GM20000 (cell line): Measurements from ENCODE around the gene SPOCK1.

Experiments
- DNase-seq: peaks from one replicate; pipeline ENCODE4 v3.0.0; 2012; ENCODE audit warnings: low spot score
- TF ChIP-seq, protein P1 (sequence below): IDR thresholded peaks from 2 replicates; pipeline ENCODE4 v1.5.1; 2012; ENCODE audit warnings: mild to moderate bottlenecking, control low read depth; ENCODE audit errors: extremely low read depth, missing control alignments

Gene SPOCK1

DNA sequence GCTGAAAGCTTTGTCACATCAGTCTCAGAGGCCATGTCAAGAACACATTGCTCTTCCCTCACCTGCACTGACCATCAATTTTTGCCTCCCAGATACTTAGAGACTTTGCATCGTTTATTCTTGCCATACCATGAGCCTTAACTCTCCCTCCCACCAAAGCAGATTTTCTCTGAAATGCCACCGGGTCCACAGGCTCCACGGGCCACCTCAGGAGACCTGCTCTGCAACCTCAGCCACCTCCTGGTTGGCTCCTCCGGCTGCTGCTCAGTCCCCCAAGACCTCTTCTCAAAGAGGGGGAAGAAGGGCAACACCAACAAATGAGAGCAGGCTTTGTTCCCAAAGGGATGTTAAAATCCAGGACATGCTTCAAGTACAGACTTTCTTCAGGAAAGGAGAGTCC is 400.5 kb downstream of the SPOCK1 start:
- DNase-seq, result no peak
- TF ChIP-seq, protein P1, sequence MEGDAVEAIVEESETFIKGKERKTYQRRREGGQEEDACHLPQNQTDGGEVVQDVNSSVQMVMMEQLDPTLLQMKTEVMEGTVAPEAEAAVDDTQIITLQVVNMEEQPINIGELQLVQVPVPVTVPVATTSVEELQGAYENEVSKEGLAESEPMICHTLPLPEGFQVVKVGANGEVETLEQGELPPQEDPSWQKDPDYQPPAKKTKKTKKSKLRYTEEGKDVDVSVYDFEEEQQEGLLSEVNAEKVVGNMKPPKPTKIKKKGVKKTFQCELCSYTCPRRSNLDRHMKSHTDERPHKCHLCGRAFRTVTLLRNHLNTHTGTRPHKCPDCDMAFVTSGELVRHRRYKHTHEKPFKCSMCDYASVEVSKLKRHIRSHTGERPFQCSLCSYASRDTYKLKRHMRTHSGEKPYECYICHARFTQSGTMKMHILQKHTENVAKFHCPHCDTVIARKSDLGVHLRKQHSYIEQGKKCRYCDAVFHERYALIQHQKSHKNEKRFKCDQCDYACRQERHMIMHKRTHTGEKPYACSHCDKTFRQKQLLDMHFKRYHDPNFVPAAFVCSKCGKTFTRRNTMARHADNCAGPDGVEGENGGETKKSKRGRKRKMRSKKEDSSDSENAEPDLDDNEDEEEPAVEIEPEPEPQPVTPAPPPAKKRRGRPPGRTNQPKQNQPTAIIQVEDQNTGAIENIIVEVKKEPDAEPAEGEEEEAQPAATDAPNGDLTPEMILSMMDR, result no peak

DNA sequence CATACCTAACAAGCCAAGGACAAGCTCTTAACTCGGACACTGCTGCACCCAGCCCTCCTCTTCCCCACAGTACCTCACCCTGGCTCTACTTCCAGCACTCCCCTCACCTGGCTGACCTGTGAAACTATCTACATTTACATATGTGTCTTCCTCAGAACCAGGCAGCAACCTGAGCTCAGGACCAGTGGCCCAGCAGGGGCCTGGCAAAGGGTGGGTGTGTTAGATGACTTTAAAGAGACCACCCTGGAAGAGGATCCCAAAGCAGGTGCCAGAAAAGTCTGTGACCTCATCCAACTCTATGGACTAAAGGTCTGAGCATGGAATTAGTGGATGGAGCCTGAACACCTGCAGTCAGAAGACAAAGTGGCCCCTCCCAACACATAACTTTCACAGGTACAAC is 400.9 kb downstream of the SPOCK1 start:
- no peak for DNase-seq
- TF ChIP-seq, protein P1, result no peak

DNA sequence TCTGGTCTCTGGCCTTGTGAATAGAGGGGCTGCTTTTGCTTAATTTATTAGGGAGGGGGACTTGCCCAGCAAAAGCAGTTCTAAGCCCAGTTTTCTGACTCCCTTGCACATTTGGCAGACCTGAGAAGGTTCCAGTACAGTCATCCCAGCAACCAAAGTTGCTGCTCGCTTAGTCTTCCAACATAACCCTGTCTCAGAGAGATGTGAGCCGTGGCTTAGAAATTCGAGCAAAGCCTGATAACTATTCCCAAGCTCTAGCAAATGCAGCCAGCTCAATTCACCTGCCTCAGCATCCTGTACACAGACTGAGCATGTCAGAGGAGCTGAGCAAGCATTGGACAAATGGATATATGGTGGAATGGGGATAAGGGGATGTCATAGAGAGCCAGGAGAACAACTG is 401.9 kb downstream of the SPOCK1 start:
- no peak for DNase-seq
- TF ChIP-seq, protein P1, result no peak

DNA sequence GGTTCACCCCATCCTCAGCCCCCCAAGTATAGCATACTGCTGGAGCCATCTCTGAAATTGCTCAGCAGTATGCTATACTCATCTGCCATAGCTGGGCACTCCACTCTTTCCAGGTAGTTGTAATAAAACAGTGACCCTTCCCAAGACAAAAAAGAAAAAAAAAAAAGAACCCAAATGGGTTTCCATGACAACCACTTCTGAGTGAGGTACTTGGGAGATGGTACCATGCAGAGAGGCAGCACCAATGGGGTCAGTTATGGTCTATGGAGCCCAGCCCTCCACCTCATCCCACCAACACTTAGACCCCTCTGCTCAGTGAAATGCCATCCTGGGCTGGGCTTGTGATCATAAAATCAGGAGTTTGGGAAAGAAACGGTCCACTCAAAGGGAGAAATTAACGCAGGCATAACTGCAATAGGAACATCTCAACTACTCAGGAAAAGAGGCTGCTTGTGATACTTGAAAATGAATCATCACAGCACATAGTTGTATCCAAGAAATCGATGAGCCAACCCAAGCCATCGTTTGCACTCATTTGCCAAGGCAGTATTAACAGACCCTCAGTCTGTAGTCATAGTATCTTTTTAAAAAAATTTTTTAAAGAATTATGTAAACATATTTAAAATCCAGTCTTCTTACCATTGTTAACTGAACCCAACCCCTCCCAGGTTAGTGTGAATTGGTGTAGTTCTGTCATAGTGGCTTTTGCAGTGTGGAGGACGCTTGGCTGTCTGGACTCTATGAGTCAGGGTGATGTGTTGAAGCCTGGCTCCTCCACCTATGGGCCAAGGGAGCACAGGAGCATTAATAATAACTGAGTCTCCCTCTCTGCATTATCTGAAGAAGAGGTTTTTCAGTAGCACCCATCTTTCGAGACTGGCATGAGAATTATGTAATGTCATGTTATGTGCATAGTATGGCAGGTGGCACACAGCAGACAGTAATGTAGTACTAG is 402.7 kb downstream of the SPOCK1 start:
- no peak for DNase-seq
- TF ChIP-seq, protein P1, result no peak

DNA sequence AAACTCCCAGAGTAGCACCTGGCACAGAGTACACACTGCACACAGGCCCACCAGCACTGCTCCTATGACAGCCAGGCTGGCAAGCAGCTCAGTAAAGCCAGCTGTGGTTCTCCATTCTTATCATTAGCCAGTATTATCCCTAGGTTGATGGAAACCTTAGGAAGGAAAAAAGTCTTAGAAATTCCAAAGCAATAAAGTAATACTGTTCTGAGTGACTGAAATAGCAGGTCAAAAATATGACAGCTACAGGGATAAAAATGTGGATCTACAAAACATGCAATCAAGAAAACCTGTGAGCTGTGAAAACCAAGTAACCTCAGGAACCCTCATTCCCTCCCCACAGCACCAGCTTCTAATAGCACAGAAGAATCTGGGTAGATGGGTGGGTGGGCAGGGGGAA is 403.5 kb downstream of the SPOCK1 start:
- DNase-seq, result no peak
- TF ChIP-seq, protein P1, result no peak

DNA sequence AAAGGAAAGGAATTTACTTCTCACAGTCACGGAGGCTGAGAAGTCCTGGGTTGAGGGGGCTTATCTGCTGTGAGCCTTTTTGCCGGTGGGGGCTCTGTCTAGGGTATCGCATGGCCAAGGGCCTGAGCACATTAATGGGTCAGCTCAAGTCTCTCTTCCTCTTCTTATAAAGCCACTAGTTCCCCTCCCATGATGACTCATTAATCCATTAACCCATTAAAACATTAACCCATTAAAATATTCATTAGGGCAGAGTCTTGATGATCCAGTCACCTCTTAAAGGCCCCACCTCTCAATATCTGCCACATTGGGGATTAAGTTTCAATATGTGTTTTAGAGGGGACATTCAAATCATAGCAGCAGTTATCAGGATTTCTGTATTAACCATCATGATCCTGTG is 406.3 kb downstream of the SPOCK1 start:
- TF ChIP-seq, protein P1, result no peak
- no peak for DNase-seq

DNA sequence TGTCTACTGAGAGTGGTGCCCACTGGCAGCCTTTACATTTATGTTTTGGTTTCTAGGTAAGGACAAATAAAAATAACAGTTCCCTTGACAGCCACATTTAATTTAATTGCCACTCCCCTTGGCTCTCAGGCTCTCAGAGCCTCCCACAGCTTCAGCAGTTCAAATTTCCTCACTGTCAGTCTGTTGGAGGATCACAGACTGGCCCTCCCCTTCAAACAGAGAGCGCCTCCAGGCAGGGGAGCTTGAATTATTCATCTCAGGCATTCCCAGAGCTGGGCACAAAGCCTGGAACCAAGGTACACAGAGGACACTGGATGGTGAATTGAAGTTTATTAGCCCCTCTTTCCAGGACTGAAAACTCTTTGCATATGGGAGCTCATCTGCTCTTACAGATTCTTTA is 407.7 kb downstream of the SPOCK1 start:
- DNase-seq, result no peak
- TF ChIP-seq, protein P1, result no peak
